HEK293 (cell line): ENCODE data around the gene METRNL.
A peak's percentile ranks its signal among the peaks of the same experiment; 100 is the strongest.

Experiments
- CTCF ChIA-PET: fragments of 350-600 bp; formaldehyde crosslinking; extraction: SDS; loops from one replicate; lab custom pipeline; 2021; ENCODE audit warnings: antibody characterized with exemption; lab: Yijun Ruan, JAX
- POLR2A ChIA-PET: fragments of 300-600 bp; formaldehyde crosslinking; extraction: SDS; loops from one replicate; lab custom pipeline; 2020; ENCODE audit warnings: antibody characterized with exemption, inconsistent platforms; lab: Yijun Ruan, JAX
- H3K27ac ChIP-seq: fragments of 200-500 bp; sonication (Bioruptor generic); 2 replicates; pipeline ENCODE4 v1.5.1; 2014; ENCODE audit warnings: low read depth, low read length, control low read depth, inconsistent platforms; ENCODE audit errors: extremely low read depth
- H3K36me3 ChIP-seq, 2 experiments: fragments of 200-500 bp in 1 of 2; sonication (Bioruptor generic) in 1 of 2; 1 replicate in 1 of 2; 2 replicates in 1 of 2; pipeline ENCODE4 v1.5.1; 2014 to 2017; ENCODE audit warnings: inconsistent platforms in 2 of 2, low read length in 2 of 2; ENCODE audit not compliant: control insufficient read depth in 2 of 2, insufficient read depth in 1 of 2
- H3K4me1 ChIP-seq: fragments of 200-500 bp; sonication (Bioruptor generic); 2 replicates; pipeline ENCODE4 v1.5.1; 2014; ENCODE audit warnings: mild to moderate bottlenecking, low read length, inconsistent platforms; ENCODE audit not compliant: control insufficient read depth, insufficient read depth
- H3K4me3 ChIP-seq: 2 replicates; pipeline ENCODE4 v1.5.1; 2011; ENCODE audit warnings: low read depth, mild to moderate bottlenecking, control low read depth, low read length, moderate library complexity
- H3K9me3 ChIP-seq: fragments of 200-500 bp; sonication (Bioruptor generic); 2 replicates; pipeline ENCODE4 v1.5.1; 2014; ENCODE audit warnings: low read depth, low read length, inconsistent platforms; ENCODE audit not compliant: control insufficient read depth, insufficient read depth
- BCL11A ChIP-seq: fragments of 450-650 bp; formaldehyde crosslinking; IDR thresholded peaks from 2 replicates; pipeline ENCODE4 v1.5.1; 2016; ENCODE audit warnings: low read depth, missing biosample characterization, missing genetic modification characterization
- BCL11B ChIP-seq: fragments of 450-650 bp; formaldehyde crosslinking; IDR thresholded peaks from 2 replicates; pipeline ENCODE4 v1.5.1; 2016; ENCODE audit warnings: low read depth, missing biosample characterization, missing genetic modification characterization
- GLIS1 ChIP-seq: fragments of 450-650 bp; formaldehyde crosslinking; IDR thresholded peaks from 2 replicates; pipeline ENCODE4 v1.5.1; 2016; ENCODE audit warnings: missing biosample characterization, missing genetic modification characterization
- GLIS2 ChIP-seq: fragments of 450-650 bp; formaldehyde crosslinking; IDR thresholded peaks from 2 replicates; pipeline ENCODE4 v1.5.1; 2016; ENCODE audit warnings: missing biosample characterization, missing genetic modification characterization
- KLF16 ChIP-seq: fragments of 450-650 bp; formaldehyde crosslinking; IDR thresholded peaks from 2 replicates; pipeline ENCODE4 v1.5.1; 2017; ENCODE audit warnings: missing biosample characterization, missing genetic modification characterization
- SCRT2 ChIP-seq: fragments of 450-650 bp; formaldehyde crosslinking; IDR thresholded peaks from 2 replicates; pipeline ENCODE4 v1.5.1; 2016; ENCODE audit warnings: missing biosample characterization, missing genetic modification characterization
- ZFP37 ChIP-seq: fragments of 450-650 bp; formaldehyde crosslinking; IDR thresholded peaks from 2 replicates; pipeline ENCODE4 v1.5.1; 2016; ENCODE audit warnings: missing biosample characterization, missing genetic modification characterization
- ZIC2 ChIP-seq: fragments of 450-650 bp; formaldehyde crosslinking; IDR thresholded peaks from 2 replicates; pipeline ENCODE4 v1.5.1; 2016; ENCODE audit warnings: missing biosample characterization, missing genetic modification characterization
- ZNF114 ChIP-seq: fragments of 450-650 bp; formaldehyde crosslinking; IDR thresholded peaks from 2 replicates; pipeline ENCODE4 v1.5.0; 2017; ENCODE audit warnings: missing biosample characterization, missing genetic modification characterization
- ZNF132 ChIP-seq: fragments of 450-650 bp; formaldehyde crosslinking; IDR thresholded peaks from 2 replicates; pipeline ENCODE4 v1.5.1; 2017; ENCODE audit warnings: missing biosample characterization, missing genetic modification characterization, borderline replicate concordance
- ZNF133 ChIP-seq: fragments of 450-650 bp; formaldehyde crosslinking; IDR thresholded peaks from 2 replicates; pipeline ENCODE4 v1.5.1; 2016; ENCODE audit warnings: missing biosample characterization, missing genetic modification characterization
- ZNF16 ChIP-seq: fragments of 450-650 bp; formaldehyde crosslinking; IDR thresholded peaks from 2 replicates; pipeline ENCODE4 v1.5.1; 2016; ENCODE audit warnings: low read depth, missing biosample characterization, missing genetic modification characterization
- ZNF169 ChIP-seq: fragments of 450-650 bp; formaldehyde crosslinking; IDR thresholded peaks from 2 replicates; pipeline ENCODE4 v1.5.1; 2016; ENCODE audit warnings: missing biosample characterization, missing genetic modification characterization
- ZNF311 ChIP-seq: fragments of 450-650 bp; formaldehyde crosslinking; IDR thresholded peaks from 2 replicates; pipeline ENCODE4 v1.5.1; 2017; ENCODE audit warnings: missing biosample characterization, missing genetic modification characterization, borderline replicate concordance
- ZNF394 ChIP-seq: fragments of 450-650 bp; formaldehyde crosslinking; IDR thresholded peaks from 2 replicates; pipeline ENCODE4 v1.5.1; 2016; ENCODE audit warnings: missing biosample characterization, missing genetic modification characterization, mild to moderate bottlenecking, moderate library complexity, borderline replicate concordance
- ZNF561 ChIP-seq: fragments of 450-650 bp; IDR thresholded peaks from 2 replicates; pipeline ENCODE4 v1.5.1; 2018; ENCODE audit warnings: missing biosample characterization, missing genetic modification characterization, borderline replicate concordance
- ZNF658 ChIP-seq: fragments of 450-650 bp; formaldehyde crosslinking; IDR thresholded peaks from 2 replicates; pipeline ENCODE4; 2016; ENCODE audit warnings: missing biosample characterization, missing genetic modification characterization
- ZNF843 ChIP-seq: fragments of 450-650 bp; formaldehyde crosslinking; IDR thresholded peaks from 2 replicates; pipeline ENCODE4 v1.5.1; 2016; ENCODE audit warnings: missing biosample characterization, missing genetic modification characterization
- TF ChIP-seq, protein P1 (sequence below): fragments of 450-650 bp; formaldehyde crosslinking; IDR thresholded peaks from 2 replicates; pipeline ENCODE4 v1.5.1; 2016; ENCODE audit warnings: missing biosample characterization, missing genetic modification characterization
- TF ChIP-seq, protein P2 (sequence below): fragments of 450-650 bp; formaldehyde crosslinking; IDR thresholded peaks from 2 replicates; pipeline ENCODE4 v1.5.1; 2016; ENCODE audit warnings: missing biosample characterization, missing genetic modification characterization
- TF ChIP-seq, protein P3 (sequence below): sonication (generic); formaldehyde crosslinking; IDR thresholded peaks from 2 replicates; pipeline ENCODE4 v1.8.1; 2022; ENCODE audit warnings: mild to moderate bottlenecking, moderate library complexity, missing genetic modification reagents
- TF ChIP-seq, protein P4 (sequence below): fragments of 450-650 bp; formaldehyde crosslinking; optimal IDR thresholded peaks from 2 replicates; pipeline ENCODE3; 2016; ENCODE audit warnings: missing biosample characterization, mild to moderate bottlenecking, missing genetic modification characterization
- TF ChIP-seq, protein P5 (sequence below): fragments of 450-650 bp; formaldehyde crosslinking; IDR thresholded peaks from 2 replicates; pipeline ENCODE4 v1.5.1; 2016; ENCODE audit warnings: missing biosample characterization, missing genetic modification characterization
- TF ChIP-seq, protein P6 (sequence below): fragments of 450-650 bp; formaldehyde crosslinking; IDR thresholded peaks from 2 replicates; pipeline ENCODE4 v1.5.1; 2017; ENCODE audit warnings: missing biosample characterization, mild to moderate bottlenecking, missing genetic modification characterization, moderate library complexity

Gene METRNL

DNA sequence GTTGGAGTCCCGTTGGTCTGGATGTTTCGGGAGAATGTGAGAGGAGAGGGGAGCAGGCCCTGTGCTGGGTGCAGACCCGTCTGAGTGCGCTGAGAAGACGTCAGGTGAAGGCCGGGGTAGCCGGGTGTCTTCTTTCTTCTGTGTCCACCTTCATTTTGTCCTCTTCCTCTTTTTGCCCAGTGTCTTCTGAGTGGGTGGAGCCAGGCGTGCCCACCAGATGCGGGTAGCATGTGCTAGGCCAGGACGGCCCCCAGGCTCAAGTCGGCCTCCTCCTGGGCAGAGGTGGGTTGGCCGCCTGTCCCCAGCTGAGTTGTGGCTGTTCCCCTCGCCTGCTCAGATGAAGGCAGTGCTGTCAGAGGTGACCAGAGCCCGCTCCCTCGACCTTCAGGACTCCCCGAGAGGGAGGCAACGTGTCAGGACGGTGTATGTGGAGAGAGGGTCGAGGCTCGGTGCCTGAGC is 3.5 kb downstream of the METRNL start:
- no peak for TF ChIP-seq ZNF311 (tag by site-specific recombination)
- TF ChIP-seq ZNF843 (tag by site-specific recombination): no peak
- TF ChIP-seq, protein P1, sequence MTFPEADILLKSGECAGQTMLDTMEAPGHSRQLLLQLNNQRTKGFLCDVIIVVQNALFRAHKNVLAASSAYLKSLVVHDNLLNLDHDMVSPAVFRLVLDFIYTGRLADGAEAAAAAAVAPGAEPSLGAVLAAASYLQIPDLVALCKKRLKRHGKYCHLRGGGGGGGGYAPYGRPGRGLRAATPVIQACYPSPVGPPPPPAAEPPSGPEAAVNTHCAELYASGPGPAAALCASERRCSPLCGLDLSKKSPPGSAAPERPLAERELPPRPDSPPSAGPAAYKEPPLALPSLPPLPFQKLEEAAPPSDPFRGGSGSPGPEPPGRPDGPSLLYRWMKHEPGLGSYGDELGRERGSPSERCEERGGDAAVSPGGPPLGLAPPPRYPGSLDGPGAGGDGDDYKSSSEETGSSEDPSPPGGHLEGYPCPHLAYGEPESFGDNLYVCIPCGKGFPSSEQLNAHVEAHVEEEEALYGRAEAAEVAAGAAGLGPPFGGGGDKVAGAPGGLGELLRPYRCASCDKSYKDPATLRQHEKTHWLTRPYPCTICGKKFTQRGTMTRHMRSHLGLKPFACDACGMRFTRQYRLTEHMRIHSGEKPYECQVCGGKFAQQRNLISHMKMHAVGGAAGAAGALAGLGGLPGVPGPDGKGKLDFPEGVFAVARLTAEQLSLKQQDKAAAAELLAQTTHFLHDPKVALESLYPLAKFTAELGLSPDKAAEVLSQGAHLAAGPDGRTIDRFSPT (tag by site-specific recombination): no peak
- TF ChIP-seq, protein P2, sequence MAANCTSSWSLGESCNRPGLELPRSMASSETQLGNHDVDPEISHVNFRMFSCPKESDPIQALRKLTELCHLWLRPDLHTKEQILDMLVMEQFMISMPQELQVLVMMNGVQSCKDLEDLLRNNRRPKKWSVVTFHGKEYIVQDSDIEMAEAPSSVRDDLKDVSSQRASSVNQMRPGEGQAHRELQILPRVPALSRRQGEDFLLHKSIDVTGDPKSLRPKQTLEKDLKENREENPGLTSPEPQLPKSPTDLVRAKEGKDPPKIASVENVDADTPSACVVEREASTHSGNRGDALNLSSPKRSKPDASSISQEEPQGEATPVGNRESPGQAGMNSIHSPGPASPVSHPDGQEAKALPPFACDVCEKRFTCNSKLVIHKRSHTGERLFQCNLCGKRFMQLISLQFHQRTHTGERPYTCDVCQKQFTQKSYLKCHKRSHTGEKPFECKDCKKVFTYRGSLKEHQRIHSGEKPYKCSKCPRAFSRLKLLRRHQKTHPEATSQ (tag by site-specific recombination): no peak
- no peak for TF ChIP-seq ZNF16 (tag by site-specific recombination)
- TF ChIP-seq, protein P3, sequence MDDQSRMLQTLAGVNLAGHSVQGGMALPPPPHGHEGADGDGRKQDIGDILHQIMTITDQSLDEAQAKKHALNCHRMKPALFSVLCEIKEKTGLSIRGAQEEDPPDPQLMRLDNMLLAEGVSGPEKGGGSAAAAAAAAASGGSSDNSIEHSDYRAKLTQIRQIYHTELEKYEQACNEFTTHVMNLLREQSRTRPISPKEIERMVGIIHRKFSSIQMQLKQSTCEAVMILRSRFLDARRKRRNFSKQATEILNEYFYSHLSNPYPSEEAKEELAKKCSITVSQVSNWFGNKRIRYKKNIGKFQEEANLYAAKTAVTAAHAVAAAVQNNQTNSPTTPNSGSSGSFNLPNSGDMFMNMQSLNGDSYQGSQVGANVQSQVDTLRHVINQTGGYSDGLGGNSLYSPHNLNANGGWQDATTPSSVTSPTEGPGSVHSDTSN (CRISPR knock-in tag): no peak
- TF ChIP-seq ZNF394 (tag by site-specific recombination): no peak
- TF ChIP-seq SCRT2 (tag by site-specific recombination): no peak
- TF ChIP-seq, protein P4, sequence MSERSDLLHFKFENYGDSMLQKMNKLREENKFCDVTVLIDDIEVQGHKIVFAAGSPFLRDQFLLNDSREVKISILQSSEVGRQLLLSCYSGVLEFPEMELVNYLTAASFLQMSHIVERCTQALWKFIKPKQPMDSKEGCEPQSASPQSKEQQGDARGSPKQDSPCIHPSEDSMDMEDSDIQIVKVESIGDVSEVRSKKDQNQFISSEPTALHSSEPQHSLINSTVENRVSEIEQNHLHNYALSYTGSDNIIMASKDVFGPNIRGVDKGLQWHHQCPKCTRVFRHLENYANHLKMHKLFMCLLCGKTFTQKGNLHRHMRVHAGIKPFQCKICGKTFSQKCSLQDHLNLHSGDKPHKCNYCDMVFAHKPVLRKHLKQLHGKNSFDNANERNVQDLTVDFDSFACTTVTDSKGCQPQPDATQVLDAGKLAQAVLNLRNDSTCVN (tag by site-specific recombination): no peak
- no peak for TF ChIP-seq GLIS2 (tag by site-specific recombination)
- TF ChIP-seq BCL11B (tag by site-specific recombination): no peak
- TF ChIP-seq KLF16: no peak
- TF ChIP-seq ZNF114 (tag by site-specific recombination): no peak
- TF ChIP-seq ZNF133 (tag by site-specific recombination): no peak
- no peak for TF ChIP-seq GLIS1 (tag by site-specific recombination)
- no peak for TF ChIP-seq ZFP37
- no peak for TF ChIP-seq ZNF658
- POLR2A ChIA-PET: interaction anchor here (1.1 kb wide), 1 partner anchor 27 kb away, joined by 3 read pairs; no protein-coding TSS in a partner anchor
- CTCF ChIA-PET: interaction anchor here (0.6 kb wide), 1 partner anchor 303 kb away, joined by 7 read pairs; no protein-coding TSS in a partner anchor
- Histone ChIP-seq H3K4me1 (peaks cover 7% of the 10 kb centered on the region), H3K27ac (no peak overlapping the region), H3K4me3 (no peak overlapping the region), H3K9me3 (no peaks in the 10 kb centered on the region), H3K36me3 (peaks cover 0 to 22% of the 10 kb centered on the region in 2 experiments; a peak in 1 of 3 replicates)

DNA sequence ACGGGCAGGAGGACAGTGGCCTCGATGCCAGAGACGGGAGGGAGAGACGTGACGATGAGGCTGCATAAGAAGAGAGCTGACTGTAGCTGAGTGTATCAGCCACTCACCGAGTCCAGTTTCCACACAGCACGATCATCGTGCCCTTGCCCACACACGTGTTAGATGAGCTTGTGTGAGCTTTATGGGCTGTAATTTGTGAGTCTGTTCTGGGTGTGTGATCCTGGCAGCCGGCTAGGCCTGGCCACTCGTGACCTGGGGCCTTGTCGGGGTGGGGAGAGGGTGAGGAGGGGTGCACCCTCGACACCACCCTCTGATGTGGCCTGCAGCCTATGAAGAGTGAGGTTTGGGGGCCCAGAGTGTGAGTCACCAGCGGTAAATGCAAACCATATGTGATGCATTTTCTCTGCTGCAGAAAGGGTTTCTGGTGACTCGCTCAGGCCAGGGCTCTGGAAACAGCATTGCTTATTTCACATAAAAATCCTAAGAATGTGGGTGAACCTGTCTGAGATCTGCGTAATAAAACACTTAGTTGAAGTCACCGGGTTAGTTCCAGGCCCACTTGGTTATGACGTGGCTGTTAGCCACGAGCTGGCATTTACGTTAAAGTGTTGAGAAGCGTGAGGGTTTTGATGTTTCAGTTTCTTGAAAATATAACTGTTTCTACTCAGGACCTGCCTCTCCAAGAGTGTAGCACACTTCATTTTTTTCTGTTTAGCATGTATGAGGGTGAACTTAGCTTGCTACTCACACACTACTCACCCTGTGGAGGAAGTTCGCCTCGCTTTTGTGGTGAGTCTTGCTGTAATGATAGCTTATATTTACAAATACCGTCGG is 4.2 kb downstream of the METRNL start:
- no peaks in the 10 kb centered on the region for H3K9me3 ChIP-seq
- ChIA-PET POLR2A (interaction anchor here (1.1 kb wide), 1 partner anchor 26 kb away, joined by 3 read pairs; no protein-coding TSS in a partner anchor), CTCF (interaction anchor here (0.6 kb wide), 1 partner anchor 303 kb away, joined by 7 read pairs; no protein-coding TSS in a partner anchor)
- no peak overlapping the region; the same call in 1 of the 2 replicates for H3K27ac ChIP-seq
- peaks cover 7% of the 10 kb centered on the region for H3K4me1 ChIP-seq
- H3K36me3 ChIP-seq: peaks cover 0 to 22% of the 10 kb centered on the region in 2 experiments; a peak in 1 of 3 replicates
- no peak overlapping the region for H3K4me3 ChIP-seq
- no peak for TF ChIP-seq ZIC2 (tag by site-specific recombination)
- no peak for TF ChIP-seq ZNF311 (tag by site-specific recombination)
- TF ChIP-seq, protein P5, sequence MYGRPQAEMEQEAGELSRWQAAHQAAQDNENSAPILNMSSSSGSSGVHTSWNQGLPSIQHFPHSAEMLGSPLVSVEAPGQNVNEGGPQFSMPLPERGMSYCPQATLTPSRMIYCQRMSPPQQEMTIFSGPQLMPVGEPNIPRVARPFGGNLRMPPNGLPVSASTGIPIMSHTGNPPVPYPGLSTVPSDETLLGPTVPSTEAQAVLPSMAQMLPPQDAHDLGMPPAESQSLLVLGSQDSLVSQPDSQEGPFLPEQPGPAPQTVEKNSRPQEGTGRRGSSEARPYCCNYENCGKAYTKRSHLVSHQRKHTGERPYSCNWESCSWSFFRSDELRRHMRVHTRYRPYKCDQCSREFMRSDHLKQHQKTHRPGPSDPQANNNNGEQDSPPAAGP (tag by site-specific recombination): peak; percentile 92
- TF ChIP-seq ZNF169: no peak
- TF ChIP-seq ZNF843 (tag by site-specific recombination): no peak
- TF ChIP-seq, protein P6, sequence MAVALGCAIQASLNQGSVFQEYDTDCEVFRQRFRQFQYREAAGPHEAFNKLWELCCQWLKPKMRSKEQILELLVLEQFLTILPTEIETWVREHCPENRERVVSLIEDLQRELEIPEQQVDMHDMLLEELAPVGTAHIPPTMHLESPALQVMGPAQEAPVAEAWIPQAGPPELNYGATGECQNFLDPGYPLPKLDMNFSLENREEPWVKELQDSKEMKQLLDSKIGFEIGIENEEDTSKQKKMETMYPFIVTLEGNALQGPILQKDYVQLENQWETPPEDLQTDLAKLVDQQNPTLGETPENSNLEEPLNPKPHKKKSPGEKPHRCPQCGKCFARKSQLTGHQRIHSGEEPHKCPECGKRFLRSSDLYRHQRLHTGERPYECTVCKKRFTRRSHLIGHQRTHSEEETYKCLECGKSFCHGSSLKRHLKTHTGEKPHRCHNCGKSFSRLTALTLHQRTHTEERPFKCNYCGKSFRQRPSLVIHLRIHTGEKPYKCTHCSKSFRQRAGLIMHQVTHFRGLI: no peak
- TF ChIP-seq ZNF561 (tag by site-specific recombination): no peak
- TF ChIP-seq BCL11A (tag by site-specific recombination): peak; percentile 59; the same call in 1 of the 2 replicates
- TF ChIP-seq ZNF132: no peak
- TF ChIP-seq ZNF114 (tag by site-specific recombination): no peak
